ENCODE measurements around the gene PRELP. TPM values are rescaled to one million over a fixed set of nuclear protein-coding genes. Genes with fewer than 3 reads are reported as not detected.

PRELP gene
- total and polyA plus RNA-seq, 9 of the 15 experiments (the other 6 are each of a cell fraction or from before 2014, with no cell fraction given): 0.04 TPM; not detected in 8

GRCh38 chr1:203512848-203513584, 37.4 kb downstream of the PRELP start (continued):
- no peak for TF ChIP-seq ZFP91 (CRISPR knock-in tag; IDR thresholded peaks at IDR 0.05)
- TF ChIP-seq ZNF175 (CRISPR knock-in tag; IDR thresholded peaks at IDR 0.05; ENCODE audit: low read depth): no peak
- TF ChIP-seq JUN (IDR thresholded peaks at IDR 0.05; ENCODE audit: borderline replicate concordance, low read depth, low read length): 0 out of 2 replicates have a peak, but pooled peaks have one; percentile 11
- TF ChIP-seq JUN (CRISPR knock-in tag; IDR thresholded peaks at IDR 0.05; ENCODE audit: borderline replicate concordance): no peak
- peak; percentile 25; the same call in 1 of the 2 replicates for TF ChIP-seq L3MBTL2 (IDR thresholded peaks at IDR 0.05)
- no peak for TF ChIP-seq ZNF347 (CRISPR knock-in tag; IDR thresholded peaks at IDR 0.05; ENCODE audit: low read depth)
- TF ChIP-seq THAP7 (CRISPR knock-in tag; IDR thresholded peaks at IDR 0.05): no peak
- peak in 1 of 2 experiments; percentile 76 for TF ChIP-seq E2F6 (IDR thresholded peaks at IDR 0.05; ENCODE audit: borderline replicate concordance in 1 of 2, extremely low read depth in 1 of 2, insufficient read depth in 1 of 2, insufficient read length in 1 of 2, low read depth in 1 of 2, low read length in 1 of 2, poor library complexity in 1 of 2, severe bottlenecking in 1 of 2)
- TF ChIP-seq KDM4B (IDR thresholded peaks at IDR 0.05; ENCODE audit: borderline replicate concordance in 2 of 2, low read depth in 1 of 2): no peak
- no peak for TF ChIP-seq SMARCB1 (IDR thresholded peaks at IDR 0.05; ENCODE audit: insufficient read length, low read depth)
- no peak for TF ChIP-seq E2F8 (IDR thresholded peaks at IDR 0.05; ENCODE audit: low read depth, partially characterized antibody)
- no peak for TF ChIP-seq ZNF764 (CRISPR knock-in tag; IDR thresholded peaks at IDR 0.05; ENCODE audit: low read depth)
- TF ChIP-seq CCAR2 (IDR thresholded peaks at IDR 0.05; ENCODE audit: low read depth, low read length): no peak
- peak; percentile 85 for TF ChIP-seq MAX (CRISPR knock-in tag; IDR thresholded peaks at IDR 0.05)
- TF ChIP-seq ATF3 (IDR thresholded peaks at IDR 0.05): 0 out of 2 replicates have a peak, but pooled peaks have one; percentile 13
- no peak for TF ChIP-seq ATF3 (CRISPR knock-in tag; conservative IDR thresholded peaks at IDR 0.05)
- TF ChIP-seq BHLHE40 (IDR thresholded peaks at IDR 0.05; ENCODE audit: low read length): peak; percentile 47; the same call in 1 of the 2 replicates
- TF ChIP-seq MYC (IDR thresholded peaks at IDR 0.05; ENCODE audit: low read depth, low read length): no peak
- no peak for TF ChIP-seq MYC (CRISPR knock-in tag; IDR thresholded peaks at IDR 0.05; ENCODE audit: borderline replicate concordance, low read depth)
- TF ChIP-seq ZSCAN29 (IDR thresholded peaks at IDR 0.05): no peak
